ENCODE results near the gene BMPR1B. TPM values are rescaled to one million over a fixed set of nuclear protein-coding genes. Genes with fewer than 3 reads are reported as not detected.

The BMPR1B gene
- total and polyA plus RNA-seq, 2 donors, result 0.13 to 1.7 TPM

GRCh38 chr4:94871644-94872305 lies 114.0 kb downstream of the BMPR1B start:
- no peaks in the 10 kb centered on the region for H3K4me1 ChIP-seq (ENCODE audit: insufficient read depth)
- 42% methylated on average over 4 of the region's 4 CpGs for WGBS
- H3K4me3 ChIP-seq (ENCODE audit: low read depth, low read length), result no peak overlapping the region
- no peaks in the 10 kb centered on the region for H3K36me3 ChIP-seq (ENCODE audit: insufficient read depth)
- no peak for DNase-seq (ENCODE audit: extremely low spot score)
- H3K27ac ChIP-seq (ENCODE audit: low read depth), result no peak overlapping the region

DNA sequence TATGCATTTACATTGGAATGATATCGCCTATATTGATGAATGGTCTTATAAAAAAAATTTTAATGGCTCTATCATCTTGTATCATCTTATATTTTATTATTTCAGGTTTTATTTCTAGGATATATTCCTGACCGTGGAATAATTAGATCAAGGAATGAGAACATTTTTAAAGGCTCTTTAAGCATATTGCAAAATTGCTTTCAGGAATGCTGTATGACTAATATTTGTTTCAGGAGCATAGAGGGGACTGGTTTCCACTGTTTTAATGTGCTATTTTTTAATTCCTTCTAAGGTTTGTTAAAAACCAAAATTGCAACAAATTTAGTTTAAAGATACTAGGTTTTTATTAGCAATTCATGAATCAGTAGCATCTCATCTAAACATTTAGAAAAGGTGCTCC lies 120.2 kb downstream of the BMPR1B start:
- no peak overlapping the region for H3K27ac ChIP-seq (ENCODE audit: low read depth)
- H3K36me3 ChIP-seq (ENCODE audit: insufficient read depth), result no peaks in the 10 kb centered on the region
- H3K4me3 ChIP-seq (ENCODE audit: low read depth, low read length), result no peak overlapping the region
- 86% methylated on average over 2 of the region's 2 CpGs for WGBS
- no peak for DNase-seq (ENCODE audit: extremely low spot score)
- H3K4me1 ChIP-seq (ENCODE audit: insufficient read depth), result no peaks in the 10 kb centered on the region

DNA sequence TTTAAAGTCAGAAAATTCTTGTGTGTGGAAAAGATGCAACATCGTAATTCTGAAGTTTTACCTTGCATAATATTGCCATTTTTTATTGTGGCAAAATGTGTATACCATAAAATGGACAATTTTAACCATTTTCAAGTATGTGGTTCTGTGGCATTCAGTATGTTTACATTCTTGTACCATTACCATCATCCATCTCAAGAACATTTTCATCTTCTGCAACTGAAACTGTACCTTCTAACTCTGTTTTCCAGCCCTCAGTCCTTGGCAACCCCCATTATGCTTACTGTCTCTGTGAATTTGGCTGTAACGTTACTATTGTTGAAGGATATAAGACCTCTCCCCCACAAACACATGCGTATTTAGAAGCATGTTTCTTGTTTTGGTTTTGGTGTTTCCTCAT lies 123.2 kb downstream of the BMPR1B start:
- no peaks in the 10 kb centered on the region for H3K36me3 ChIP-seq (ENCODE audit: insufficient read depth)
- H3K4me1 ChIP-seq (ENCODE audit: insufficient read depth), result no peaks in the 10 kb centered on the region
- no peak overlapping the region for H3K27ac ChIP-seq (ENCODE audit: low read depth)
- no peak for DNase-seq (ENCODE audit: extremely low spot score)
- no peak overlapping the region for H3K4me3 ChIP-seq (ENCODE audit: low read depth, low read length)
- WGBS, result 90% methylated on average over 3 of the region's 3 CpGs

DNA sequence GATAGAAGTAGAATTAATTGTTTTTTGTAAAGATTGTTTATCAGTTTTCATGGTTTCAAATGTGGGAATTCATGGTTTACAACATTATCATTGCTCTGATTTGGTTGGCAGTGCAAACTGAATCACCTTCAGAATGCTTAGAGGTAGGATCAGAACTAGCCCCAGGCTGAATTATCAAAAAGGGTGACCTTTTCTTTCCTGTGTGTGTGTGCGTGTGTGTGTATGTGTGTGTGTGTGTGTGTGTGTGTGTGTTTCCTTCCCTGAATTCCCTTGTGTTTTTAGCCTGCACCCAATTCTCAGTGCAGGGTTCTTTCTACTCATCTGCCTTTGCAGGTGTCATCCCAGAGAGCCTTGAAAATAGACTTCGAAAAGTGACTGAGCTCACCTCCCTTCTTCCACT lies 125.0 kb downstream of the BMPR1B start:
- no peaks in the 10 kb centered on the region for H3K4me1 ChIP-seq (ENCODE audit: insufficient read depth)
- WGBS, result 51% methylated on average over 2 of the region's 2 CpGs
- no peak overlapping the region for H3K27ac ChIP-seq (ENCODE audit: low read depth)
- H3K36me3 ChIP-seq (ENCODE audit: insufficient read depth), result no peaks in the 10 kb centered on the region
- H3K4me3 ChIP-seq (ENCODE audit: low read depth, low read length), result no peak overlapping the region
- no peak for DNase-seq (ENCODE audit: extremely low spot score)

GRCh38 chr4:94887027-94887426 lies 129.3 kb downstream of the BMPR1B start:
- DNase-seq (ENCODE audit: extremely low spot score), result no peak
- no peak overlapping the region for H3K27ac ChIP-seq (ENCODE audit: low read depth)
- H3K36me3 ChIP-seq (ENCODE audit: insufficient read depth), result no peaks in the 10 kb centered on the region
- WGBS, result 79% methylated on average over 3 of the region's 3 CpGs
- no peak overlapping the region for H3K4me3 ChIP-seq (ENCODE audit: low read depth, low read length)
- H3K4me1 ChIP-seq (ENCODE audit: insufficient read depth), result no peaks in the 10 kb centered on the region

GRCh38 chr4:94889523-94889922 lies 131.8 kb downstream of the BMPR1B start:
- Histone ChIP-seq H3K4me1 (ENCODE audit: insufficient read depth) (no peaks in the 10 kb centered on the region), H3K4me3 (ENCODE audit: low read depth, low read length) (no peak overlapping the region), H3K27ac (ENCODE audit: low read depth) (no peak overlapping the region), H3K36me3 (ENCODE audit: insufficient read depth) (no peaks in the 10 kb centered on the region)
- DNase-seq (ENCODE audit: extremely low spot score), result no peak
- WGBS, result 66% methylated on average over 1 of the region's 1 CpG

DNA sequence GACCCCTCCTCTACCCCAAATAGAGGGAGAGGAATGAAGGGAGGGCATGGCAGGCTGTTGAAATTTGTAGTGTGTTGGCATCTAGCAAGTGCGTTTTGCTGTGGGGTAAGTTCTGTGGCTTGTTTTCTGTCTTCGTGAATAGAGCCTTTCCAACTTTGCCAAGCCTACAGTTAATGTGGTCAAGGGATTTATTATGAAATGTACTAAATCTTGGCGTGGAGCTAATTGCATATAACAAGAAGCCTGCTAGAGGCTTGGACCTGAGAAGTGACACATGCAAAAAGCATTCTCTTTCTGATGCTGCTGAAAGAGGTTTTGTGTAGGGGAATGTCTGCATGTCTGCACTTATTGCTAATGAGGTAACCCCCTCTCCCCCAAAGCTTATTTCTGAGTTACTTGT lies 132.2 kb downstream of the BMPR1B start:
- no peak for DNase-seq (ENCODE audit: extremely low spot score)
- no peak overlapping the region for H3K27ac ChIP-seq (ENCODE audit: low read depth)
- WGBS, result 42% methylated on average over 3 of the region's 3 CpGs
- H3K36me3 ChIP-seq (ENCODE audit: insufficient read depth), result no peaks in the 10 kb centered on the region
- H3K4me3 ChIP-seq (ENCODE audit: low read depth, low read length), result no peak overlapping the region
- no peaks in the 10 kb centered on the region for H3K4me1 ChIP-seq (ENCODE audit: insufficient read depth)

GRCh38 chr4:94890579-94890978 lies 132.8 kb downstream of the BMPR1B start:
- Histone ChIP-seq H3K4me1 (ENCODE audit: insufficient read depth) (no peaks in the 10 kb centered on the region), H3K4me3 (ENCODE audit: low read depth, low read length) (no peak overlapping the region), H3K36me3 (ENCODE audit: insufficient read depth) (no peaks in the 10 kb centered on the region), H3K27ac (ENCODE audit: low read depth) (no peak overlapping the region)
- 91% methylated on average over 3 of the region's 3 CpGs for WGBS
- DNase-seq (ENCODE audit: extremely low spot score), result no peak

DNA sequence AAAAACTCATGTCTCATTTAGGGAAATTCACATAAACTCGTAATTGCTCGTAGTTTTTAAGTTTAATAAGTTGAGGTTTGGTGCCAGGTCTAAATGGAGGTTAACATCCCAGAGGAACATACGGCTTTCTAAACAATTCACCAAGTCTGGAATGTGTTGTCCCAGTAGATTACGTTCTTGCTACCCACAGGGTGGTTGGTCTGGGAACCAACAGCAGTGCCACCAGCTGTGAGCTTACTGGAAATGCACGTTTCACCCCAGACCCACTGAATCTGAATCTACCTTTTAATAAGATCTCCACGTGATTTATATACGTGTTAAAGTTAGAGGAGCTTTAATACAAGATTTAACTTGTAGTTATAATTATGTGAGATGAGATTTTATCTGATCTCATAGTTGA lies 134.3 kb downstream of the BMPR1B start:
- Histone ChIP-seq H3K36me3 (ENCODE audit: insufficient read depth) (no peaks in the 10 kb centered on the region), H3K27ac (ENCODE audit: low read depth) (no peak overlapping the region), H3K4me1 (ENCODE audit: insufficient read depth) (no peaks in the 10 kb centered on the region), H3K4me3 (ENCODE audit: low read depth, low read length) (no peak overlapping the region)
- no peak for DNase-seq (ENCODE audit: extremely low spot score)
- WGBS, result 66% methylated on average over 7 of the region's 7 CpGs

GRCh38 chr4:94895081-94895480 lies 137.3 kb downstream of the BMPR1B start:
- DNase-seq (ENCODE audit: extremely low spot score), result no peak
- no peaks in the 10 kb centered on the region for H3K36me3 ChIP-seq (ENCODE audit: insufficient read depth)
- WGBS, result 54% methylated on average over 2 of the region's 2 CpGs
- H3K4me1 ChIP-seq (ENCODE audit: insufficient read depth), result no peaks in the 10 kb centered on the region
- no peak overlapping the region for H3K27ac ChIP-seq (ENCODE audit: low read depth)
- H3K4me3 ChIP-seq (ENCODE audit: low read depth, low read length), result no peak overlapping the region

DNA sequence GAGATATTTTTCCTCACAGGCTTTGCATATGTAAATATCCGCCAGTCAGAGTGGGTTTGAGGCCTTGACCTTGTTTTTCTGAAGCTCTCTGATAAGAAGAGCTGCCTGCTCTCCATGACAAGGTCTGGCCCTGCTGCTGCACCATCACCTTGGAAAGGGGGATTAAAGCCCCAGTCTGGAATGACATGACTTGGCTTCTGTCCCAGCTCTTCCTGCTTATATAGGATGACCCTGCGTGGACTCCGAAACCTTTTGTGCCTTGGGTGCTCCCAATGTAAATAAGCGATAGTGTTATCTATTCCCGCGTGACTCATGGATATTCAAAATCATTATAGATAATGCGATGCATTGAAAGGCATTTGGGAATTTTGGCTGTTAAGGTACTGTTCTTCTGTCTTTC lies 139.3 kb downstream of the BMPR1B start:
- no peak overlapping the region for H3K27ac ChIP-seq (ENCODE audit: low read depth)
- 40% methylated on average over 7 of the region's 7 CpGs for WGBS

DNA sequence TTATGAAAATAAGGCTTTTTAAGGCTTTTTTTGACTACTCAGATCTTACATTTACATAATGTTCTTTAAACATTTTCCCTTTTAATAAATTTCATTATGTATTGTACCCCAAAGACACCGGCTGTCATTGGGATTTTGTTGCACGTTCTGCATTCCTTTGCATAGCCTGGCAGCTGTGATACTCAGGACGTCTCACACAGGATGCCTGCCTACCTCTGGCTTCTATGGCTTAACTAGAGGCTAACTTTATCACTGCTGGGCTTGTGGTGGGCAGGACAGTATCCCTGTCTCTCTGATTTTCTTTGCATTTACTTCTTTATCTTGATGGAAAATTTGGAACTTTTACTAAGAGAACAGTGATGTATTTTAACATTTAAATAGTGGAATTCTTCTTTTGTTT lies 147.8 kb downstream of the BMPR1B start:
- Histone ChIP-seq H3K4me3 (ENCODE audit: low read depth, low read length) (no peak overlapping the region), H3K27ac (ENCODE audit: low read depth) (no peak overlapping the region), H3K4me1 (ENCODE audit: insufficient read depth) (no peaks in the 10 kb centered on the region), H3K36me3 (ENCODE audit: insufficient read depth) (no peaks in the 10 kb centered on the region)
- no peak for DNase-seq (ENCODE audit: extremely low spot score)
- WGBS, result 31% methylated on average over 3 of the region's 3 CpGs

More for the DNA sequence above, 139.3 kb downstream of the BMPR1B start:
- DNase-seq (ENCODE audit: extremely low spot score), result no peak
- no peaks in the 10 kb centered on the region for H3K4me1 ChIP-seq (ENCODE audit: insufficient read depth)
- H3K36me3 ChIP-seq (ENCODE audit: insufficient read depth), result no peaks in the 10 kb centered on the region
- H3K4me3 ChIP-seq (ENCODE audit: low read depth, low read length), result no peak overlapping the region

GRCh38 chr4:94909645-94910044 lies 151.9 kb downstream of the BMPR1B start:
- Histone ChIP-seq H3K36me3 (ENCODE audit: insufficient read depth) (no peaks in the 10 kb centered on the region), H3K4me3 (ENCODE audit: low read depth, low read length) (no peak overlapping the region)
- WGBS, result 95% methylated on average over 3 of the region's 3 CpGs

GRCh38 chr4:94911106-94911505 lies 153.4 kb downstream of the BMPR1B start:
- no peaks in the 10 kb centered on the region for H3K4me1 ChIP-seq (ENCODE audit: insufficient read depth)
- H3K4me3 ChIP-seq (ENCODE audit: low read depth, low read length), result no peak overlapping the region
- H3K36me3 ChIP-seq (ENCODE audit: insufficient read depth), result no peaks in the 10 kb centered on the region
- WGBS, result 95% methylated on average over 1 of the region's 1 CpG
- no peak overlapping the region for H3K27ac ChIP-seq (ENCODE audit: low read depth)
- no peak for DNase-seq (ENCODE audit: extremely low spot score)

More at GRCh38 chr4:94909645-94910044, 151.9 kb downstream of the BMPR1B start:
- Histone ChIP-seq H3K4me1 (ENCODE audit: insufficient read depth) (no peaks in the 10 kb centered on the region), H3K27ac (ENCODE audit: low read depth) (no peak overlapping the region)
- no peak for DNase-seq (ENCODE audit: extremely low spot score)

DNA sequence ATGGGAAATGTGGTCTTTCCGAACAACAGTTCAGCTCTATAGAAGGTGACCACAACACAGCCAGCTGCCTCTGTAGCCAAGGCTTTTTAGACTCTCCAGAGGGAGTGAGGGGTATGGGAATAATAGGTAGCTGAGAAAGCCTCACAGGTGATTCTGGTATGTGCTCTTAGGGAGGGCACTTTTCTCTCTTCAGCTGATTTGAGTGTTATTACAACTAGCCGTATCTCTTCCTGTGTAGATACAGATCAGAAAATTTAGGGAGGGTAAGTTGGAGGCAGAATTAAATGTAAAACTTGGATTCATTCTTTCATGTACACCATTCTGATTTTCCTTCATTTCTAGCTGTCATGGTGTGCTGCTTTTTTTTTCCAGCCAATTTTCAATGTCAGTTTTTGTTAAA lies 154.9 kb downstream of the BMPR1B start:
- DNase-seq (ENCODE audit: extremely low spot score), result no peak
- H3K4me1 ChIP-seq (ENCODE audit: insufficient read depth), result no peaks in the 10 kb centered on the region
- no peak overlapping the region for H3K27ac ChIP-seq (ENCODE audit: low read depth)
- no peaks in the 10 kb centered on the region for H3K36me3 ChIP-seq (ENCODE audit: insufficient read depth)
- no peak overlapping the region for H3K4me3 ChIP-seq (ENCODE audit: low read depth, low read length)
- 81% methylated on average over 2 of the region's 2 CpGs for WGBS
